Neural crest cell (in vitro differentiated cells): ENCODE results near the gene RRP9. TPM values are rescaled to one million over a fixed set of nuclear protein-coding genes. Genes with fewer than 3 reads are reported as not detected.
A peak's percentile ranks its signal among the peaks of the same experiment; 100 is the strongest.

Source experiments
- DNase-seq: peaks from one replicate; pipeline ENCODE4 v3.0.0; 2021; ENCODE audit warnings: low read depth, mixed read lengths, low spot score
- H3K27ac Mint-ChIP-seq: one replicate; pipeline ENCODE4 v1.8.0; 2021; ENCODE audit warnings: mild to moderate bottlenecking, mixed read lengths; ENCODE audit not compliant: unreplicated experiment
- H3K27me3 Mint-ChIP-seq: 2 replicates; pipeline ENCODE4 v1.8.0; 2021; ENCODE audit warnings: low read depth, mild to moderate bottlenecking, mixed read lengths
- H3K36me3 Mint-ChIP-seq: 2 replicates; pipeline ENCODE4 v1.8.0; 2021; ENCODE audit warnings: low read depth, mild to moderate bottlenecking, mixed read lengths
- H3K4me1 Mint-ChIP-seq: 2 replicates; pipeline ENCODE4 v1.8.0; 2021; ENCODE audit warnings: mixed read lengths
- H3K4me3 Mint-ChIP-seq: one replicate; pipeline ENCODE4 v1.8.0; 2021; ENCODE audit warnings: mild to moderate bottlenecking, mixed read lengths
- H3K9me3 Mint-ChIP-seq: 2 replicates; pipeline ENCODE4 v1.8.0; 2021; ENCODE audit warnings: mixed read lengths
- total RNA-seq: library from RNA; stranded (reverse); gene quantifications from 2 replicates; pipeline ENCODE4 v1.2.1, GENCODE V29; 2021
- TF ChIP-seq, protein P1 (sequence below): fragments of 200-600 bp; sonication (generic); conservative IDR thresholded peaks from 2 replicates; pipeline ENCODE4 v1.5.0; 2021; ENCODE audit warnings: antibody characterized with exemption, mild to moderate bottlenecking

The RRP9 gene
- total RNA-seq, 1 donor from 2014 or later = 40.1 TPM

DNA sequence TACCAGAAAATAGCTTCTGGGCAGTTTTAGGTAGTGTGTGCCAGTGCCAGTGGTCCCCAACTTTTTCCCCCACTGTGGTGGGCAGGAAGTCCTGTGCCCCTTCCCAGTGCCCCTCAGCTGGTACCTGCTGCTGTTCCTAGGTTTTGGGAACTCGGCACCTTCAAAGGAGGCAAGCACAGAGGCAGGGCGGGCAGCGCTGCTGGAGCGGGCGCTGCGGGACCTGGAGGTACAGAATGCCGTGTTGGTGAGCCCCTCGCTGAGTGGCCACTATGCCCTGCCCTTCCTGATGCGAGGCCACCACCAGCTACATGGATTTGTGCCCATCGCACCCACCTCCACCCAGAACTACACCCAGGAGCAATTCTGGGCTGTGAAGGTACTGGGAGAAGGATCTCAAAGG is 38.5 kb upstream of the RRP9 start:
- H3K27ac Mint-ChIP-seq = no peak overlapping the region
- no peak for DNase-seq
- peaks cover 37% of the 10 kb centered on the region for H3K4me1 Mint-ChIP-seq

DNA sequence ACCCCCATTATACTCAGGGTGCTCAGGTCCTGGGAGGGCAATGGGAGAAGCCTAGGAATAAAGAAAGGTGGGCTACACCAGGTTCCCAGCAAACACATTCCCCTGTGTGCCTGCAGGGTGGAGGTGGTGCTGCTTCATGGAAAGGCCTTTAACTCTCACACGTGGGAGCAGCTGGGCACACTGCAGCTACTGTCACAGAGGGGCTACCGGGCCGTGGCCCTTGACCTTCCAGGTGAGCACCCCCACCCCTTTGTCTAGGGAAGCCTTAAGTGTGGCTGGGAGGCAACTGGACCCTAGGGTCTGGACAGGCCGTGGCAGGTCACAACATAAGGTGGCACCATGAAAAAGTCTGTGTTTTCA is 36.4 kb upstream of the RRP9 start:
- H3K36me3 Mint-ChIP-seq = no peaks in the 10 kb centered on the region
- H3K27me3 Mint-ChIP-seq = no peaks in the 10 kb centered on the region
- DNase-seq = no peak
- TF ChIP-seq, protein P1, sequence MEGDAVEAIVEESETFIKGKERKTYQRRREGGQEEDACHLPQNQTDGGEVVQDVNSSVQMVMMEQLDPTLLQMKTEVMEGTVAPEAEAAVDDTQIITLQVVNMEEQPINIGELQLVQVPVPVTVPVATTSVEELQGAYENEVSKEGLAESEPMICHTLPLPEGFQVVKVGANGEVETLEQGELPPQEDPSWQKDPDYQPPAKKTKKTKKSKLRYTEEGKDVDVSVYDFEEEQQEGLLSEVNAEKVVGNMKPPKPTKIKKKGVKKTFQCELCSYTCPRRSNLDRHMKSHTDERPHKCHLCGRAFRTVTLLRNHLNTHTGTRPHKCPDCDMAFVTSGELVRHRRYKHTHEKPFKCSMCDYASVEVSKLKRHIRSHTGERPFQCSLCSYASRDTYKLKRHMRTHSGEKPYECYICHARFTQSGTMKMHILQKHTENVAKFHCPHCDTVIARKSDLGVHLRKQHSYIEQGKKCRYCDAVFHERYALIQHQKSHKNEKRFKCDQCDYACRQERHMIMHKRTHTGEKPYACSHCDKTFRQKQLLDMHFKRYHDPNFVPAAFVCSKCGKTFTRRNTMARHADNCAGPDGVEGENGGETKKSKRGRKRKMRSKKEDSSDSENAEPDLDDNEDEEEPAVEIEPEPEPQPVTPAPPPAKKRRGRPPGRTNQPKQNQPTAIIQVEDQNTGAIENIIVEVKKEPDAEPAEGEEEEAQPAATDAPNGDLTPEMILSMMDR = no peak
- peak overlapping the region; percentile 12 for H3K4me3 Mint-ChIP-seq
- no peaks in the 10 kb centered on the region for H3K9me3 Mint-ChIP-seq
- no peak overlapping the region for H3K27ac Mint-ChIP-seq
- peaks cover 41% of the 10 kb centered on the region for H3K4me1 Mint-ChIP-seq

More for the DNA sequence above, 38.5 kb upstream of the RRP9 start:
- no peaks in the 10 kb centered on the region for H3K27me3 Mint-ChIP-seq
- TF ChIP-seq, protein P1 = no peak
- H3K9me3 Mint-ChIP-seq = no peaks in the 10 kb centered on the region
- H3K4me3 Mint-ChIP-seq = no peak overlapping the region
- H3K36me3 Mint-ChIP-seq = no peaks in the 10 kb centered on the region

DNA sequence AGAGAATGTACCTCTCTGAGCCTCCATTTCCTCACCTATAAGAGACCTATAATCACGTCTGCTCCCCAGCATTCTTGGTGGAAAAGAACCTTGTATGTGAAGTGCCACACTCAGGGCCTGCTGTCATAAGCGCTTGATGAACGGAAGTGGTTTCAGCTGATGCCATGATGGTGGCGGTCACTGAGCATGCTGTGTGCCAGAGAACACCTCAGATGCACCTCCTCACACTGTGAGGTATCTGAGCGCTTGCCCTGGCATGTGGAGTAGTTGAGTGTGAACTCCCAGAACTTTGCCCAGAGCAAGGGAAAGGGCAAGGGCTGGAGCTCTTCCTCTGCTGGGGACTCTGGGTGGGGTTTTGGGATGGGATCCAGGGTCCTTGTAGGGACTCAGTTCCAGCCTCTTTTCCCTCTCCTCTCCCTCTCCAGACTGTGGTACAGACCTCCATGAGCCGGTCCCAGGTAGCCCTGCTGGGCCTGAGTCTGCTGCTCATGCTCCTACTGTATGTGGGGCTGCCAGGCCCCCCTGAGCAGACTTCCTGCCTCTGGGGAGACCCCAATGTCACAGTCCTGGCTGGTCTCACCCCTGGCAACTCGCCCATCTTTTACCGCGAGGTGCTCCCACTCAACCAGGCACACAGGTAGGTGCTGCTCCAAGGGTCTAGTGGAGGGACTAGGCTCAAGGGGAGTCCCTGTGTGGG is 35.9 kb upstream of the RRP9 start:
- H3K4me3 Mint-ChIP-seq = peak overlapping the region; percentile 86
- H3K4me1 Mint-ChIP-seq = peaks cover 38% of the 10 kb centered on the region
- H3K27me3 Mint-ChIP-seq = no peaks in the 10 kb centered on the region
- H3K9me3 Mint-ChIP-seq = no peaks in the 10 kb centered on the region
- no peaks in the 10 kb centered on the region for H3K36me3 Mint-ChIP-seq
- DNase-seq = no peak
- TF ChIP-seq, protein P1 = no peak
- H3K27ac Mint-ChIP-seq = no peak overlapping the region

DNA sequence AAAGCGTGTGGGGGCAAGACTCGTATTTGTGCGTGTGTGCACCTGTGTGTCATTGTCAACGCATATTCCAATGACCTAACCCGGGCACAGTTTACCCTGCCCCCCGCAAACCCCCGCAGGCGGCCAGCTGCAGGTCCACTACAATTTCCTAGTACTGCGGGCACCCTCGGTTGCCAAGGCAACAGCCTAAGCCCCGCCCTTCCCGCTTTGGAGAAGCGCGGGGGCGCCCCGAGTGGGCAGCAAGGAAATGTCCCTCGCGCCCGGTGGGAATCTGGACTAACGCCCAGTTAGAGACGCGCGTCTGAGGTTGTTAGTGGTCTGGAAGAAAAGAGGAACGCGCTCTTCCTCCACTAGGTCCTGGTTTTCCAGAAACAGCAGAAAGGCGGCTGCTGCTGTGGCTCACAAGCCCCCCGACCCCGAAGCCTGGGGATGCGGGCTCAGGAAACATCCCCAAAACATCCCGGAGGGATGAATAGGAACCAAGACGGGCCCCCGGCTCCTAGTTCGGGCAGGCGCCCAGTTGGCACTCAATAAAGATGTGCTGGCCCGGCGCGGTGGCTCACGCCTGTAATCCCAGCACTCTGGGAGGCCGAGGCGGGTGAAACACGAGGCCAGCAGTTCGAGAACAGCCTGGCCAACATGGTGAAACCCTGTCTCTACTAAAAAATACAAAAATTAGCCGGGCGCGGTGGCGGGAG is 34.3 kb upstream of the RRP9 start:
- Mint-ChIP-seq H3K4me3 (peak overlapping the region; percentile 86), H3K4me1 (peaks cover 27% of the 10 kb centered on the region), H3K36me3 (no peaks in the 10 kb centered on the region), H3K27ac (no peak overlapping the region), H3K27me3 (no peaks in the 10 kb centered on the region), H3K9me3 (no peaks in the 10 kb centered on the region)
- peak; percentile 66 for DNase-seq
- TF ChIP-seq, protein P1 = peak; percentile 19

DNA sequence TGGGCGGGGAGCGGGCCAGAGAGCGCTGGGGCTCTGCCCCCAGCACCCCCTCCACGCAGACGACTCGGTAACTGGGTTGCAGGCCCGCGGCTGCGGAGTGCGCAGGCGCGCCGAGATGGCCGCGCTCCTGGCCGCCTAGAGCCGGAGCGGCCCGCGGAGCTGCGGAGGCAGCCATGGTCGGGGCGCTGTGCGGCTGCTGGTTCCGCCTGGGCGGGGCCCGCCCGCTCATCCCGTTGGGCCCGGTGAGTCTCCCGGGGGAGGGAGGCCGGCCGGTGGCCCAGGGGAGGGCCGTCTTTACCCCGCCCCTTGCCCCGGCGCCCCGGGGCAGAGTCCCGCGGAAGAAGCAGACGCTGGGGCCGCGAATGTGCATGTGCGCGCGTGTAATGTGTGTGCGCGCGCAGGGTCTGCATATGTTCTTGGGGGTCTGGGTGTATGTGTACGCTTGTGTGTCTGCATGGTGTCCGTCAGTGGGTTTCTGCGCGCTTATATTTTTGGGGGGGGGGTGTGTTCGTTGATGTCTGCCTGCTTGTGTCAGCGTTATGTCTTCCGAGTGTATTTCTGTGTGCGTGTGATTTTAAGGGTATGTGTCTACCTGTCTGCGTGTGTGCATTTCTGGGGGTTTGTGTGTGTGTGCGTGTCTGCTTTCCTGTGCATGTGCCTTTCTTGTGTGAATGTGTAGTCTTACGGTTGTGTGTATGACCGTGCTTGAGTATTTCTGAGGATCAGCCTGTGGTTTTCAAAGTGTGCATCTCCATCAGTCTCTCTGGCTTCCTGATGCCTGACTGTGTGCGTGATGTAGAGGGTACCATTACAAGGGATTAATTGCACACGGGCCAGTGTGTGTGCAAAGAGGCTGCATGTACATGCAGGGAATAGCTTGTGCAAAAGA is 33.5 kb upstream of the RRP9 start, which contains the start of gene ABHD14A:
TSS of gene ABHD14A (plus strand) at position 102 of the 889 bp plus-strand sequence. CDS start at position 174, 72 bp downstream.
- Mint-ChIP-seq H3K4me3 (peak within 1 kb of the TSS; percentile 90), H3K27ac (peak within 1 kb of the TSS; percentile 67), H3K4me1 (peaks cover 27% of the 10 kb centered on the region), H3K9me3 (no peaks in the 10 kb centered on the region), H3K36me3 (no peaks in the 10 kb centered on the region), H3K27me3 (no peaks in the 10 kb centered on the region)
- TF ChIP-seq, protein P1 = no peak
- DNase-seq = no peak
